ENCODE data around the gene TIMM10.

TIMM10 gene

GRCh38 chr11:57530596-57531507, at the start of gene TIMM10:
Gene TIMM10 (minus strand): TSS chr11:57530754. CDS start chr11:57530189, 565 bp downstream.
- DNase-seq (ENCODE audit: low spot score): peak; percentile 98

GRCh38 chr11:57574061-57574460, 43.5 kb upstream of the TIMM10 start:
- no peak for DNase-seq (ENCODE audit: low spot score)

- no peak for DNase-seq (ENCODE audit: low spot score)
Measured at GRCh38 chr11:57571606-57572005, 41.1 kb upstream of the TIMM10 start.

- peak; percentile 87 for DNase-seq (ENCODE audit: low spot score)
Measured at GRCh38 chr11:57568330-57568766, 37.8 kb upstream of the TIMM10 start.

GRCh38 chr11:57567515-57568329, 37.2 kb upstream of the TIMM10 start, which contains the start of gene UBE2L6:
Gene UBE2L6 (minus strand): TSS chr11:57567672. CDS start chr11:57567611, 61 bp downstream.
- peak; percentile 65 for DNase-seq (ENCODE audit: low spot score)

- peak; percentile 29 for DNase-seq (ENCODE audit: low spot score)
Measured at GRCh38 chr11:57566905-57567514, 36.5 kb upstream of the TIMM10 start.

- peak; percentile 76 for DNase-seq (ENCODE audit: low spot score)
Measured at GRCh38 chr11:57566005-57566904, 35.7 kb upstream of the TIMM10 start.

- DNase-seq (ENCODE audit: low spot score): no peak
Measured at GRCh38 chr11:57562596-57562995, 32.0 kb upstream of the TIMM10 start.

GRCh38 chr11:57560146-57560545, 29.6 kb upstream of the TIMM10 start:
- DNase-seq (ENCODE audit: low spot score): no peak

- DNase-seq (ENCODE audit: low spot score): no peak
Measured at GRCh38 chr11:57556041-57556440, 25.5 kb upstream of the TIMM10 start.

GRCh38 chr11:57555393-57555792, 24.8 kb upstream of the TIMM10 start:
- no peak for DNase-seq (ENCODE audit: low spot score)

GRCh38 chr11:57552479-57552878, 21.9 kb upstream of the TIMM10 start:
- DNase-seq (ENCODE audit: low spot score): no peak

GRCh38 chr11:57551941-57552340, 21.4 kb upstream of the TIMM10 start:
- DNase-seq (ENCODE audit: low spot score): no peak

GRCh38 chr11:57549983-57550382, 19.4 kb upstream of the TIMM10 start:
- no peak for DNase-seq (ENCODE audit: low spot score)

GRCh38 chr11:57547854-57548377, 17.4 kb upstream of the TIMM10 start:
- no peak for DNase-seq (ENCODE audit: low spot score)

- DNase-seq (ENCODE audit: low spot score): no peak
Measured at GRCh38 chr11:57546869-57547475, 16.4 kb upstream of the TIMM10 start.

GRCh38 chr11:57546451-57546850, 15.9 kb upstream of the TIMM10 start:
- DNase-seq (ENCODE audit: low spot score): no peak

- no peak for DNase-seq (ENCODE audit: low spot score)
Measured at GRCh38 chr11:57545883-57546282, 15.3 kb upstream of the TIMM10 start.

- DNase-seq (ENCODE audit: low spot score): no peak
Measured at GRCh38 chr11:57544566-57544965, 14.0 kb upstream of the TIMM10 start.

GRCh38 chr11:57543593-57543992, 13.0 kb upstream of the TIMM10 start:
- DNase-seq (ENCODE audit: low spot score): no peak

- no peak for DNase-seq (ENCODE audit: low spot score)
Measured at GRCh38 chr11:57542582-57542981, 12.0 kb upstream of the TIMM10 start.

All from Ammon's horn (tissue), 1 donor.